Neutrophil (primary cell): ENCODE measurements around the gene TUBGCP6.

ENCODE experiments used
- H3K27ac ChIP-seq: fragments of 200-600 bp; sonication (generic); 2 replicates; pipeline ENCODE4 v1.5.1; 2016; ENCODE audit warnings: mild to moderate bottlenecking, moderate library complexity
- H3K27me3 ChIP-seq: fragments of 200-600 bp; sonication (generic); 2 replicates; pipeline ENCODE4 v1.6.0; 2016; ENCODE audit warnings: mild to moderate bottlenecking
- H3K36me3 ChIP-seq: fragments of 200-600 bp; sonication (generic); 2 replicates; pipeline ENCODE4 v1.5.1; 2017
- H3K4me1 ChIP-seq, 2 experiments: fragments of 200-600 bp in 1 of 2; sonication (generic) in 1 of 2; 1 replicate in 1 of 2; 2 replicates in 1 of 2; pipeline versions ENCODE4 v1.5.1 to v1.6.1; 2013 to 2016; ENCODE audit warnings: low read depth in 1 of 2, low read length in 1 of 2, mild to moderate bottlenecking in 1 of 2, moderate library complexity in 1 of 2; ENCODE audit not compliant: control insufficient read depth in 1 of 2, insufficient read depth in 1 of 2
- H3K4me3 ChIP-seq, 2 experiments: fragments of 200-600 bp in 1 of 2; sonication (generic) in 1 of 2; 1 replicate in 1 of 2; 2 replicates in 1 of 2; pipeline ENCODE4 v1.5.1; 2013 to 2016; ENCODE audit warnings: low read depth in 1 of 2, low read length in 1 of 2, mild to moderate bottlenecking in 1 of 2, moderate library complexity in 1 of 2
- H3K9me3 ChIP-seq: fragments of 200-600 bp; sonication (generic); 2 replicates; pipeline ENCODE4 v1.5.1; 2016
- CTCF ChIP-seq: fragments of 200-600 bp; sonication (generic); IDR thresholded peaks from 2 replicates; pipeline ENCODE4 v1.5.1; 2016; ENCODE audit warnings: antibody characterized with exemption

TUBGCP6 gene

DNA sequence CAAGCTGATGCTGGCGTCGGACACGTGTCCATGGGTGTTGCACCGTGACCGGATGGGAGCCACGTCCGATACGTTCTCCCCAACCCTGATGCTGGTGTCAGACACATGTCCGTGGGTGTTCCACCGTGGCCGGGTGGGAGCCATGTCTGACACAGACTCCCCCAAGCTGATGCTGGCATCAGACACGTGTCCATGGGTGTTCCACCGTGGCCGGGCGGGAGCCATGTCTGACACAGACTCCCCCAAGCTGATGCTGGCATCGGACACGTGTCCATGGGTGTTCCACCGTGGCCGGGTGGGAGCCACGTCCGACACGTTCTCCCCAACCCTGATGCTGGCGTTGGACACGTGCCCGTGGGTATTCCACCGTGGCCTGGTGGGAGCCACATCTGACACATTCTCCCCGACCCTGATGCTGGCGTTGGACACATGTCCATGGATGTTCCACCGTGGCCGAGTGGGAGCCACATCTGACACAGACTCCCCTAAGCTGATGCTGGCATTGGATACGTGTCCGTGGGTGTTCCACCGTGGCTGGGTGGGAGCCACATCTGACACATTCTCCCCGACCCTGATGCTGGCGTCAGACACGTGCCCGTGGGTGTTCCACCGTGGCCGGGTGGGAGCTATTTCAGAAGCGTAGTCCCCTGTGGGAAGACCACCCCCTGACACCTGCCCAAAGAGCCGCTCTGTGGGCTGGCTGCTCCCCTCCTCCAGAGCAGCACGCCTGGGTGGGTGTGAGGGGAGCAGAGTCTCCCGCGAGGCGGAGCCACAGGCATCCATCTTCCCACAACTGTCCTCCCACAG is 24.0 kb downstream of the TUBGCP6 start:
- Histone ChIP-seq H3K27ac (no peak overlapping the region), H3K4me3 (no peak overlapping the region), H3K4me1 (no peaks in the 10 kb centered on the region), H3K9me3 (no peaks in the 10 kb centered on the region), H3K27me3 (no peaks in the 10 kb centered on the region), H3K36me3 (peaks cover 99% of the 10 kb centered on the region)
- TF ChIP-seq CTCF, result no peak

GRCh38 chr22:50219800-50220602 is 24.8 kb downstream of the TUBGCP6 start:
- Histone ChIP-seq H3K36me3 (peaks cover 99% of the 10 kb centered on the region), H3K9me3 (no peaks in the 10 kb centered on the region), H3K27me3 (no peaks in the 10 kb centered on the region), H3K4me1 (no peaks in the 10 kb centered on the region), H3K4me3 (no peak overlapping the region), H3K27ac (no peak overlapping the region)
- TF ChIP-seq CTCF, result no peak

- Histone ChIP-seq H3K4me1 (no peaks in the 10 kb centered on the region), H3K36me3 (peaks cover 99% of the 10 kb centered on the region), H3K27me3 (no peaks in the 10 kb centered on the region), H3K9me3 (no peaks in the 10 kb centered on the region), H3K27ac (no peak overlapping the region), H3K4me3 (no peak overlapping the region)
- TF ChIP-seq CTCF, result no peak
Measured at GRCh38 chr22:50218996-50219727, 25.7 kb downstream of the TUBGCP6 start.

DNA sequence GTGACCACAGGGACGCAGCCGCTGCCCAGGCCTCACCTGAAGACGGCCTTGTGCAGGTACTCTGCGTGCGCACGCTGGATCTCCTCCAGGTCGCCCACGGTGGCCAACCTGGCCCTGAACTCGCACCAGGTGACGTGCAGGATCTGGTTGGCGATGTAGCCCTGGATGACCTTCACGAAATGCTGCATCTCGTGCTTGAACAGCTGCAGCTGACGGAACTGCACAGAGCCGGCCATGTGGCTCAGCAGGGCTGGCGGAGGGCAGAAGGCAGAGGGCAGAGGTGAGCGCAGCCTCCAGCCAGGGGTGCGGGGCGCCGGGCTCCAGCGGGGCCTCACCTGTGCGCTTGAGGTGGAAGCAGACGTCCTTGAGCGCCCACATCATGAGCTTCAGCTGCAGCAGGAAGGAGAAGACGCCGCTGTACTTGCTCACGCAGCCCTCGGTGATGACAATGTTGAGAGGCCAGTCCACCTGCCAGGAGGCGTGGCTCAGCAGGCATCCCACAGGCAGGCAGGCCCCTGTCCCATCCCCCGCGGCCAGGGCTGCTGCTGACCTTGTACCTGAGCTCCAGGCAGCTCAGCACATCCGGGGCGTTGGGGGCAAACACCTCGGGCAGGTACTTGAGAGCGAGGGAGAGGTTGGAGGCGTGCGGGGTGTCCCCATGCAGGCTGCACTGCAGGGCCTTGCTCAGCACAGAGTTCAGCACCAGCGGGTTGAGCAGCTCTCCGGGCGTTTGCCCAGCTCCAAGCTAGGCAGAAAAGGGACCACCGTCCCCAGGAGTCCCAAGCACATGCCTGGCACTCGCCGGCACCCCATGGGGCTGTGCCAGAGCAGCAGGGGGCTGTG is 26.4 kb downstream of the TUBGCP6 start:
- no peaks in the 10 kb centered on the region for H3K4me1 ChIP-seq
- H3K4me3 ChIP-seq, result no peak overlapping the region
- no peaks in the 10 kb centered on the region for H3K27me3 ChIP-seq
- H3K9me3 ChIP-seq, result no peaks in the 10 kb centered on the region
- no peak for TF ChIP-seq CTCF
- H3K36me3 ChIP-seq, result peaks cover 100% of the 10 kb centered on the region
- H3K27ac ChIP-seq, result no peak overlapping the region
